Lung microvascular endothelial cell (primary cell): Measurements from ENCODE around the gene EEF1AKMT1. TPM values are rescaled to one million over a fixed set of nuclear protein-coding genes. Genes with fewer than 3 reads are reported as not detected.
"Not testable (repeated sequence)": the region's sequence is repeated elsewhere in the genome, so short reads cannot be mapped to it uniquely, and the experiment has no call there.

Experiments
- DNase-seq, 2 donors: peaks; one replicate each; pipeline versions ENCODE4 v3.0.0 to v3.0.0-alpha.2; 2010; ENCODE audit warnings: low read depth in 2 of 2
- total RNA-seq: library from RNA; depleted of rRNA; stranded (reverse); fragments of >200 nt; gene quantifications from 2 replicates; pipeline ENCODE4 v1.2.1, GENCODE V29; 2014

The EEF1AKMT1 gene
- total RNA-seq, 1 donor from 2014 or later, result 10.5 TPM

- DNase-seq, result no peak
These were observed 4.5 kb upstream of the EEF1AKMT1 start for GRCh38 chr13:20778311-20778710.

- no peak for DNase-seq
These were observed 3.0 kb upstream of the EEF1AKMT1 start for GRCh38 chr13:20776751-20777150.

- no peak for DNase-seq
These were observed 2.2 kb upstream of the EEF1AKMT1 start for GRCh38 chr13:20775961-20776360.

- no peak for DNase-seq
These were observed 985 bp upstream of the EEF1AKMT1 start for GRCh38 chr13:20774746-20775145.

DNA sequence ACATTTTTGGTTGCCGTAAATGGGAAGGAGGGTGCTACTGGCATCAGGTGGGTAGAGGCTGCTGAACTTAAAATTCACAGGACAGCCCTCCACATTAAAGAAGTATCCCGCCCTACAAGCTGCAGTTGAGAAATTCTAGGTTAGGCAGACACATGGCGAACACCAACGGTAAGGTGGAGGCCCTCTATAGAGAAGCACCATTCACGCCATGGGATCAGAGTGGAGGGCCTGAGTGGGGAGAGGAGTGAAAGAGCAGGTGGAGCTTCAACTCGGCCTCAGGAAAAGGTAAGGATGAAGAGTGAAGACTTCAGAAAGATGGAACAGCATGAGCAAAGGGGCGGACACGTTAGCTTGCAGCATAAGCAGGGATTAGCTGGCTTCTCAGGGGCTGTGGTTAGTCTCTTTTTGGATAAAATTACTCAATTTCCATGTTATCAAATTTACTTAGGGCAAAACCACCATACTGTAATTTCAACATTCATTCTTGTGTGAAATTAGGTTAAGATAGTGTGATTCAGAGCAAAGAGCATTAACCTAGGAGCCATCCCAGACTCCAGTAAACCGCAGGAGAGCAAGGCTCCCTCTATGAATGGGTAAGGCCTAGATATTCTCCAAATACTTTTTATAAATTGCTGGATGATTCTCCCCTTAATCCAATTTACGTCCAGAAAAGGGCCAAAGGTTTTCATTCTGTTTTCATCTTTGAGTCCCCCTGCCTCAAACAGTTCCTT, 1.2 kb downstream of the EEF1AKMT1 start:
- DNase-seq, result no peak

- DNase-seq, result no peak
These were observed 3.9 kb downstream of the EEF1AKMT1 start for GRCh38 chr13:20769834-20770233.

DNA sequence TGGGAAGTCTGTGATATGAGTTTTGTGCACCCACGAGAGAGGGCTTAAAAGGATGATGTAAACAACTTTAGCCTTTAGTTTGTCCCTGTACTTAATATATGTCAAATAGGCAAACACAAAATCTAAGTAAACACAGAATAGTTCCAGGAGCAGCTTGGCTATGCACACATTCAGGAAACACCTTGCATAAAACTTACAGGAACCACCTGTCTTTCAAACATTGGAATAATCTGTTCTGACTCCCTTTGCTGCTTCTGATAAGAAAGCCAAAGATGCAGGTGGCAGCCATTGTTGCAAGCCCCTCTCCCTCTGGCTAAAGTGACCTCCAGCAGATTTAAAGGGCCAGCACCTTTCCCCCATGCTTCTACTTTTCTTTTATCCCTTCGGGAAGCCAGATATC, 4.7 kb downstream of the EEF1AKMT1 start:
- DNase-seq, result peak; percentile 65 to 92

GRCh38 chr13:20767309-20767943, 6.3 kb downstream of the EEF1AKMT1 start:
- DNase-seq, result no peak

DNA sequence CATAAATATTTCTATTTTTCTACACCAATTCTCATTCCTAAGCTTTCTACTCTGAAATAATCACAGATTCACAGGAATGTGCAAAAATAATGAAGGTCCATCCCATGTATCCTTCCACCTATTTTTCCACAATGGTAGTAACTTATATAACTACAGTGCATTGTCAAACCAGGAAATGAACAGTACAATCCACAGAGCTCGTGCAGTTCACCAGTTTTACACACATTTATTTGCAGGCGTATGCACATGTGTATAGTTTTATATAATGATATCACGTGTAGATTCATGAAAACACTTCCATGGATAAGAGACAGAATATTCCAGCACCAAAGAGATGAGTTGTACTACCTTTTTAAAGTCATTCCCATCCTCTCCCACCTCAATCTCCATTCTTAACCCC, 12.9 kb downstream of the EEF1AKMT1 start:
- DNase-seq, result peak in 1 of 2 donors; percentile 10

- no peak for DNase-seq
These were observed 19.8 kb downstream of the EEF1AKMT1 start for GRCh38 chr13:20754009-20754408.

DNA sequence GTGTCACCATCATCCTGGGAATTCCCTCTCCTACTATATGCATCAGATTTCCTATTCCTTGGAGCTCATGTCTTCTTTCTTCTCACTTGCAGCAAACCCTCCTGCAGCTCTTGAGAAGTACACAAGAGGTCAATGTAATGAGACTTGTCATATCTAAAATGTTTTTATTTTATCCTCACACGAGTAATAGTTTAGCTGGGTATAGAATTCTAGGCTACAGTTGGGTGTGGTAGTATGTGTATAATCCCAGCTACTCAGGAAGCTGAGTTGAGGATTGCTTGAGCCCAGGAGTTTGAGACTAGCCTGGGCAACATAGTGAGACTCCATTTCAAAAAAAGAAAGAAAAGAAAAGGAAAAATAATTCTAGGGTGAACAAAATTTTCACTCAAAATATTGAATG, 24.4 kb downstream of the EEF1AKMT1 start:
- no peak for DNase-seq

DNA sequence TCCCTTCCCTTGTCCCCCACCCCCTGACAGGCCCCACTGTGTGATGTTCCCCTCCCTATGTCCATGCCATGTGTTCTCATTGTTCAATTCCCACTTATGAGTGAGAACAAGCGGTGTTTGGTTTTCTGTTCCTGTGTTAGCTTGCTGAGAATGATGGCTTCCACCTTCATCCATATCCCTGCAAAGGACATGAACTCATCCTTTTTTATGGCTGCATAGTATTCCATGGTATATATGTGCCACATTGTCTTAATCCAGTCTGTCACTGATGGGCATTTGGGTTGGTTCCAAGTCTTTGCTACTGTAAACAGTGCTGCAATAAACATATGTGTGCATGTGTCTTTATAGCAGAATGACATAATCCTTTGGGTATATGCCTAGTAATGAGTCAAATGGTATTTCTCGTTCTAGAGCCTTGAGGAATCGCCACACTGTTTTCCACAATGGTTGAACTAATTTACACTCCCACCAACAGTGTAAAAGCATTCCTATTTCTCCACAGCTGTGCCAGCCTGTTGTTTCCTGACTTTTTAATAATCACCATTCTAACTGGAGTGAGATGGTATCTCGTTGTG, 29.8 kb downstream of the EEF1AKMT1 start:
- DNase-seq, result not testable (repeated sequence)

DNA sequence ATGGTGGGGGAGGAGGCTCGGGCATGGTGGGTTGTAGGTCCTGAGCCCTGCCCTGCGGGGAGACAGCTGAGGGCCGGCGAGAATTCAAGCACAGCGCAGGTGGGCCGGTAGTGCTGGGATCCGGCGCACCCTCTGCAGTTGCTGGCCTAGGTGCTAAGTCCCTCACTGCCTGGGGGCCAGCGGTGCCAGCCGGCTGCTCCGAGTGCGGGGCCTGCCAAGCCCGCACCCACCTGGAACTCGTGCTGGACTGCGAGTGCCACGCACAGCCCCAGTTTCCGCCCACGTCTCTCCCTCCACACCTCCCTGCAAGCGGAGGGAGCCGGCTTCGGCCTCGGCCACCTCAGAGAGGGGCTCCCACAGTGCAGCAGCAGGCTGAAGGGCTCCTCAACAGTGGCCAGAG, 33.7 kb downstream of the EEF1AKMT1 start:
- DNase-seq, result no peak

GRCh38 chr13:20738616-20739015, 35.1 kb downstream of the EEF1AKMT1 start:
- DNase-seq, result no peak

GRCh38 chr13:20729633-20730585, 43.9 kb downstream of the EEF1AKMT1 start:
- DNase-seq, result no peak

DNA sequence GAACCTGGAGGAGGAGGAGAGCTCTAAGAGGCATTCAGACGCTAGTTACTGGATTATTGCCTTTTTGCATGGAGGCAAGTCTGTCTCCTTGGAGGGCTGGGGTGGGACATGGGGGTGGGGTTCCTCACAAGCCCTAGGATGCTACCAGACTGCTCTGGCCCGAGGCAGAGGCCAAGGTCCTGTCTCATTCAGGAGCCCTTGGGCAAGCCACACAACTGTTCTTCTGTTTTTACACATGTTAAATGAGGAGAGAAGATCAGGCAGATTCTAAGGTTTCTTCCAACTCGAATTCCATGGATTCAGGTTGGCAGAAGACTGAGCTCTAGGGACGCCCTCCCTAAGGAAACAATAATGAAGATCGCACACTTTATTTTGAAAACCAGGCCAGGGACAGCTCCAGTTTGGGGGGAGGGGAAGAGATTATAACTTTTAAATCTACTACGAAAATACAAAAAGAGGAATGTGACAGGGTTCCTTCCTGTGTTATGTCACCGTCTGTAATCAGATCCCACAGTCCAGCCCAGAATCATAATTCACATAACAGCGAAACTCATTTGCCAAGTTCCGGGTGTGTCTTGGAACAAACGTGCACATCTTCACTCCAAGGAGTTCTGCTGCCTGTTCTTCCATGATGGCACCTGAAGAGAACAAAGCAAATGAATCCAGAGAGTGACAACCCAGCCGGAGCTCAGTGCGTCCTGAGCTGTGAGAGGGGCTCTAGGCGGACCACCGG, 45.0 kb downstream of the EEF1AKMT1 start:
- peak; percentile 50 to 71 for DNase-seq

- DNase-seq, result no peak
These were observed 45.9 kb downstream of the EEF1AKMT1 start for GRCh38 chr13:20727856-20728255.

DNA sequence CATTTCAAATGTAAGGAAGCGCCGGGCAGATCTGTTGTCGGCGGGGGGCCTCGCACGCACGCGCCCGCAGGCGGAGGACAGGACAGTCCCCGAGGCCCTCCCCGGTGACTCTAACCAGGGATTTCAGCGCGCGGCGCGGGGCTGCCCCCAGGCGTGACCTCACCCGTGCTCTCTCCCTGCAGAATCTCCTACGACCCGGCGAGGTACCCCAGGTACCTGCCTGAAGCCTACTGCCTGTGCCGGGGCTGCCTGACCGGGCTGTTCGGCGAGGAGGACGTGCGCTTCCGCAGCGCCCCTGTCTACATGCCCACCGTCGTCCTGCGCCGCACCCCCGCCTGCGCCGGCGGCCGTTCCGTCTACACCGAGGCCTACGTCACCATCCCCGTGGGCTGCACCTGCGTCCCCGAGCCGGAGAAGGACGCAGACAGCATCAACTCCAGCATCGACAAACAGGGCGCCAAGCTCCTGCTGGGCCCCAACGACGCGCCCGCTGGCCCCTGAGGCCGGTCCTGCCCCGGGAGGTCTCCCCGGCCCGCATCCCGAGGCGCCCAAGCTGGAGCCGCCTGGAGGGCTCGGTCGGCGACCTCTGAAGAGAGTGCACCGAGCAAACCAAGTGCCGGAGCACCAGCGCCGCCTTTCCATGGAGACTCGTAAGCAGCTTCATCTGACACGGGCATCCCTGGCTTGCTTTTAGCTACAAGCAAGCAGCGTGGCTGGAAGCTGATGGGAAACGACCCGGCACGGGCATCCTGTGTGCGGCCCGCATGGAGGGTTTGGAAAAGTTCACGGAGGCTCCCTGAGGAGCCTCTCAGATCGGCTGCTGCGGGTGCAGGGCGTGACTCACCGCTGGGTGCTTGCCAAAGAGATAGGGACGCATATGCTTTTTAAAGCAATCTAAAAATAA, 52.1 kb downstream of the EEF1AKMT1 start:
- DNase-seq, result peak; percentile 49 to 75

DNA sequence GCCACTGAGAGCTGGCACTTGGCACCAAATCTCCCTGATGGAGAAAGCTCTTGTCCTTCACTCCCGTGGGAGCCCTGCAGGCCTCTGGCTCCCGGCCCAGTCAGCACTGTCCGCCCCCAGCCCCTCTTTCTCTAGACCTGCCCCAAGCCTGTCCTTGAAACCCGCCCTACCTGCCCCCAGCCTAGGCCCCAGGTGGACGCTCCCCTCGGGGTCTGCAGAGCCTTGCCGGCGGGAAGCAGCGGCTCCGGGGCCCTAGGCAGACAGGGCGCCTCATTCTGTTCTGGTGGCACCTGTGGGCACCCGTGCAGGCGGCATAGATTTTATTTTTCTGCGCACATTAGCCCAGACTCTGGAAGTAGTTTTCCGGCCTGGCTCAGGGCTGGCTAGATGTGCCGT, 52.7 kb downstream of the EEF1AKMT1 start:
- DNase-seq, result no peak

GRCh38 chr13:20720499-20720898, 53.3 kb downstream of the EEF1AKMT1 start:
- DNase-seq, result no peak
